CD8-positive, alpha-beta memory T cell (primary cell): ENCODE results near the gene OTUD5. TPM values are rescaled to one million over a fixed set of nuclear protein-coding genes. Genes with fewer than 3 reads are reported as not detected.
A peak's percentile ranks its signal among the peaks of the same experiment; 100 is the strongest.

Source experiments
- CTCF ChIA-PET: fragments of 350-600 bp; sonication (Branson Sonifier 250); formaldehyde crosslinking; loops from one replicate; lab custom pipeline; 2021; ENCODE audit warnings: antibody characterized with exemption; lab: Charles Lee
- POLR2A ChIA-PET: fragments of 350-600 bp; sonication (Branson Sonifier 250); formaldehyde crosslinking; loops from one replicate; lab custom pipeline; 2021; ENCODE audit warnings: antibody characterized with exemption; lab: Charles Lee
- DNase-seq, 5 donors: peaks; one replicate each; pipeline versions ENCODE4 v3.0.0 to v3.0.0-alpha.2; 2020 to 2022; ENCODE audit warnings: mixed read lengths in 1 of 5
- H3K27ac ChIP-seq: one replicate; pipeline ENCODE4 v1.7.0; 2013; ENCODE audit warnings: low read depth, mild to moderate bottlenecking, low read length, moderate library complexity
- H3K27me3 ChIP-seq: 2 replicates; pipeline ENCODE4 v1.7.0; 2013; ENCODE audit warnings: low read length, mild to moderate bottlenecking; ENCODE audit not compliant: insufficient read depth, poor library complexity, severe bottlenecking
- H3K36me3 ChIP-seq: 2 replicates; pipeline ENCODE4 v1.7.0; 2013; ENCODE audit warnings: mild to moderate bottlenecking, low read length, moderate library complexity; ENCODE audit not compliant: insufficient read depth
- H3K4me1 ChIP-seq: 2 replicates; pipeline ENCODE4 v1.7.0; 2013; ENCODE audit warnings: mild to moderate bottlenecking, low read length, moderate library complexity; ENCODE audit not compliant: insufficient read depth
- H3K4me3 ChIP-seq: 2 replicates; pipeline ENCODE4 v1.7.0; 2013; ENCODE audit warnings: mild to moderate bottlenecking, low read length
- H3K9me3 ChIP-seq: 2 replicates; pipeline ENCODE4 v1.7.0; 2013; ENCODE audit warnings: mild to moderate bottlenecking, low read length
- H3K27ac Mint-ChIP-seq, 8 donors: one replicate each; pipeline ENCODE4 v1.8.0; 2020 to 2021; ENCODE audit warnings: mixed read lengths in 8 of 8, mild to moderate bottlenecking in 6 of 8, inconsistent platforms in 3 of 8, moderate library complexity in 3 of 8
- H3K27me3 Mint-ChIP-seq, 2 donors: one replicate each; pipeline ENCODE4 v1.8.0; 2020 to 2021; ENCODE audit warnings: mixed read lengths in 2 of 2, mild to moderate bottlenecking in 1 of 2, moderate library complexity in 1 of 2
- H3K36me3 Mint-ChIP-seq, 3 donors: one replicate each; pipeline ENCODE4 v1.8.0; 2020 to 2021; ENCODE audit warnings: mixed read lengths in 3 of 3, inconsistent platforms in 1 of 3, mild to moderate bottlenecking in 1 of 3
- H3K4me1 Mint-ChIP-seq, 3 donors: one replicate each; pipeline ENCODE4 v1.8.0; 2020 to 2021; ENCODE audit warnings: mixed read lengths in 3 of 3, inconsistent platforms in 1 of 3, mild to moderate bottlenecking in 1 of 3
- H3K4me3 Mint-ChIP-seq, 7 donors: one replicate each; pipeline ENCODE4 v1.8.0; 2020 to 2021; ENCODE audit warnings: mixed read lengths in 7 of 7, mild to moderate bottlenecking in 6 of 7, moderate library complexity in 4 of 7, inconsistent platforms in 2 of 7
- H3K9me3 Mint-ChIP-seq, 5 donors: one replicate each; pipeline ENCODE4 v1.8.0; 2020 to 2022; ENCODE audit warnings: mixed read lengths in 5 of 5, mild to moderate bottlenecking in 3 of 5, moderate library complexity in 2 of 5, inconsistent platforms in 1 of 5
- polyA plus RNA-seq: library from polyadenylated mRNA; unstranded; fragments of 300-500 nt; fragmentation: Illumina TruSeq; gene quantifications from one replicate; pipeline ENCODE4 v1.2.3, GENCODE V29; 2021
- total RNA-seq, 2 experiments: library from RNA; stranded (reverse); gene quantifications; one replicate each; pipeline ENCODE4 v1.2.3, GENCODE V29; 2021

Gene OTUD5
- total and polyA plus RNA-seq, 3 experiments from 2014 or later: 47.5 to 69.1 (median 67.3) TPM

GRCh38 chrX:48904180-48904579 lies 53.2 kb downstream of the OTUD5 start:
- peaks cover 0 to 6% (median 2%) of the 10 kb centered on the region in 3 donors for H3K4me1 Mint-ChIP-seq
- peaks cover 7% of the 10 kb centered on the region for H3K4me1 ChIP-seq
- H3K36me3 ChIP-seq: peaks cover 3% of the 10 kb centered on the region
- H3K27me3 ChIP-seq: no peaks in the 10 kb centered on the region
- DNase-seq: no peak
- no peaks in the 10 kb centered on the region for H3K9me3 ChIP-seq
- H3K4me3 ChIP-seq: no peak overlapping the region
- H3K9me3 Mint-ChIP-seq: no peaks in the 10 kb centered on the region
- ChIA-PET CTCF (no interaction called here), POLR2A (no interaction called here)
- no peak overlapping the region for H3K27ac ChIP-seq
- H3K36me3 Mint-ChIP-seq: peaks cover 0 to 63% (median 3%) of the 10 kb centered on the region in 3 donors
- H3K27me3 Mint-ChIP-seq: peaks cover 0 to 6% of the 10 kb centered on the region in 2 donors
- H3K27ac Mint-ChIP-seq: peak overlapping the region in 2 of 8 donors; percentile 26 to 67
- peak overlapping the region in 1 of 7 donors; percentile 74 for H3K4me3 Mint-ChIP-seq

GRCh38 chrX:48903290-48903689 lies 54.1 kb downstream of the OTUD5 start:
- Histone ChIP-seq H3K9me3 (no peaks in the 10 kb centered on the region), H3K4me3 (no peak overlapping the region), H3K36me3 (peaks cover 3% of the 10 kb centered on the region), H3K4me1 (peaks cover 15% of the 10 kb centered on the region), H3K27me3 (no peaks in the 10 kb centered on the region), H3K27ac (no peak overlapping the region)
- peaks cover 0 to 58% (median 3%) of the 10 kb centered on the region in 3 donors for H3K36me3 Mint-ChIP-seq
- POLR2A ChIA-PET: interaction anchor here (3.1 kb wide), 1 partner anchor 9 kb away, joined by 9 read pairs; no protein-coding TSS in a partner anchor
- H3K4me3 Mint-ChIP-seq: peak overlapping the region in 1 of 7 donors; percentile 20
- H3K27me3 Mint-ChIP-seq: peaks cover 0 to 6% of the 10 kb centered on the region in 2 donors
- no peak for DNase-seq
- H3K9me3 Mint-ChIP-seq: no peaks in the 10 kb centered on the region
- H3K4me1 Mint-ChIP-seq: peaks cover 3 to 13% (median 5%) of the 10 kb centered on the region in 3 donors
- peak overlapping the region in 1 of 8 donors; percentile 67 for H3K27ac Mint-ChIP-seq
- CTCF ChIA-PET: interaction anchor here (0.8 kb wide), 2 partner anchors 9 to 12 kb away, joined by 3 read pairs; no protein-coding TSS in a partner anchor

DNA sequence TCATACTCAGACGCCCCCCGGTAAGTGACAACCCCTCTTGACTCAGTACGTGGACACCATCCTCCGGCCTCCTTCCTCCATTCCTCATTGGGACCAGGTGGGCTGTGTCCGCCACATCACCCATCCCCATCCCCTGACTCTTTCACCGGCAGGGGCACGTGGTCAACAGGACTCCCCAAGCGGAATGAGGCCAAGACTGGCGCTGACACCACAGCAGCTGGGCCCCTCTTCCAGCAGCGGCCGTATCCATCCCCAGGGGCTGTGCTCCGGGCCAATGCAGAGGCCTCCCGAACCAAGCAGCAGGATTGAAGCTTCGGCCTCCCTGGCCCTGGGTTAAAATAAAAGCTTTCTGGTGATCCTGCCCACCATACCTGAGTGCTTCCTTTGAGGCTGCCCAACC lies 54.6 kb downstream of the OTUD5 start:
- no peaks in the 10 kb centered on the region for H3K9me3 ChIP-seq
- DNase-seq: no peak
- H3K4me1 ChIP-seq: peaks cover 16% of the 10 kb centered on the region
- Mint-ChIP-seq H3K4me1 (peaks cover 8 to 16% (median 8%) of the 10 kb centered on the region in 3 donors), H3K36me3 (peaks cover 0 to 57% (median 3%) of the 10 kb centered on the region in 3 donors), H3K27ac (peak overlapping the region in 1 of 8 donors; percentile 70), H3K9me3 (no peaks in the 10 kb centered on the region), H3K27me3 (peaks cover 0 to 6% of the 10 kb centered on the region in 2 donors), H3K4me3 (peak overlapping the region in 1 of 7 donors; percentile 20)
- H3K27ac ChIP-seq: no peak overlapping the region
- H3K4me3 ChIP-seq: no peak overlapping the region
- CTCF ChIA-PET: interaction anchor here (0.8 kb wide), 2 partner anchors 8 to 11 kb away, joined by 3 read pairs; no protein-coding TSS in a partner anchor
- POLR2A ChIA-PET: interaction anchor here (3.1 kb wide), 1 partner anchor 10 kb away, joined by 9 read pairs; no protein-coding TSS in a partner anchor
- H3K27me3 ChIP-seq: no peaks in the 10 kb centered on the region
- peaks cover 3% of the 10 kb centered on the region for H3K36me3 ChIP-seq

- Mint-ChIP-seq H3K4me1 (peaks cover 8 to 16% (median 11%) of the 10 kb centered on the region in 3 donors), H3K4me3 (no peak overlapping the region), H3K9me3 (no peaks in the 10 kb centered on the region), H3K36me3 (peaks cover 0 to 62% (median 3%) of the 10 kb centered on the region in 3 donors), H3K27ac (peak overlapping the region in 1 of 8 donors; percentile 78), H3K27me3 (peaks cover 0 to 6% of the 10 kb centered on the region in 2 donors)
- Histone ChIP-seq H3K9me3 (no peaks in the 10 kb centered on the region), H3K4me1 (peaks cover 16% of the 10 kb centered on the region), H3K27ac (no peak overlapping the region), H3K4me3 (no peak overlapping the region), H3K36me3 (peaks cover 3% of the 10 kb centered on the region), H3K27me3 (no peaks in the 10 kb centered on the region)
- CTCF ChIA-PET: no interaction called here
- POLR2A ChIA-PET: interaction anchor here (3.1 kb wide), 1 partner anchor 10 kb away, joined by 9 read pairs; no protein-coding TSS in a partner anchor
- no peak for DNase-seq
Observed at GRCh38 chrX:48902135-48902534, 55.3 kb downstream of the OTUD5 start.

GRCh38 chrX:48901069-48901468 lies 56.3 kb downstream of the OTUD5 start:
- CTCF ChIA-PET: interaction anchor here (1.1 kb wide), 1 partner anchor 11 kb away, joined by 3 read pairs; the partner anchor contains the start of gene SLC35A2
- no peak overlapping the region for H3K4me3 Mint-ChIP-seq
- peaks cover 18 to 26% (median 18%) of the 10 kb centered on the region in 3 donors for H3K4me1 Mint-ChIP-seq
- DNase-seq: no peak
- Histone ChIP-seq H3K36me3 (peaks cover 3% of the 10 kb centered on the region), H3K27ac (no peak overlapping the region), H3K9me3 (no peaks in the 10 kb centered on the region), H3K4me1 (peaks cover 24% of the 10 kb centered on the region), H3K4me3 (no peak overlapping the region), H3K27me3 (no peaks in the 10 kb centered on the region)
- H3K9me3 Mint-ChIP-seq: no peaks in the 10 kb centered on the region
- POLR2A ChIA-PET: interaction anchor here (3.1 kb wide), 1 partner anchor 11 kb away, joined by 9 read pairs; no protein-coding TSS in a partner anchor
- peaks cover 0 to 62% (median 3%) of the 10 kb centered on the region in 3 donors for H3K36me3 Mint-ChIP-seq
- peaks cover 0 to 3% of the 10 kb centered on the region in 2 donors for H3K27me3 Mint-ChIP-seq
- peak overlapping the region in 1 of 8 donors; percentile 47 for H3K27ac Mint-ChIP-seq

GRCh38 chrX:48899078-48899410 lies 58.4 kb downstream of the OTUD5 start:
- Histone ChIP-seq H3K27me3 (no peaks in the 10 kb centered on the region), H3K27ac (peak overlapping the region; percentile 93), H3K4me3 (no peak overlapping the region), H3K4me1 (peaks cover 24% of the 10 kb centered on the region), H3K9me3 (no peaks in the 10 kb centered on the region), H3K36me3 (peaks cover 3% of the 10 kb centered on the region)
- no peak for DNase-seq
- H3K4me3 Mint-ChIP-seq: peak overlapping the region in 1 of 7 donors; percentile 66
- ChIA-PET POLR2A (no interaction called here), CTCF (interaction anchor here (1.3 kb wide), 1 partner anchor 47 kb away, joined by 5 read pairs; no protein-coding TSS in a partner anchor)
- H3K27ac Mint-ChIP-seq: peak overlapping the region in 2 of 8 donors; percentile 70 to 85
- peaks cover 0 to 4% of the 10 kb centered on the region in 2 donors for H3K27me3 Mint-ChIP-seq
- H3K9me3 Mint-ChIP-seq: no peaks in the 10 kb centered on the region
- H3K4me1 Mint-ChIP-seq: peaks cover 18 to 38% (median 25%) of the 10 kb centered on the region in 3 donors
- peaks cover 0 to 58% (median 3%) of the 10 kb centered on the region in 3 donors for H3K36me3 Mint-ChIP-seq

DNA sequence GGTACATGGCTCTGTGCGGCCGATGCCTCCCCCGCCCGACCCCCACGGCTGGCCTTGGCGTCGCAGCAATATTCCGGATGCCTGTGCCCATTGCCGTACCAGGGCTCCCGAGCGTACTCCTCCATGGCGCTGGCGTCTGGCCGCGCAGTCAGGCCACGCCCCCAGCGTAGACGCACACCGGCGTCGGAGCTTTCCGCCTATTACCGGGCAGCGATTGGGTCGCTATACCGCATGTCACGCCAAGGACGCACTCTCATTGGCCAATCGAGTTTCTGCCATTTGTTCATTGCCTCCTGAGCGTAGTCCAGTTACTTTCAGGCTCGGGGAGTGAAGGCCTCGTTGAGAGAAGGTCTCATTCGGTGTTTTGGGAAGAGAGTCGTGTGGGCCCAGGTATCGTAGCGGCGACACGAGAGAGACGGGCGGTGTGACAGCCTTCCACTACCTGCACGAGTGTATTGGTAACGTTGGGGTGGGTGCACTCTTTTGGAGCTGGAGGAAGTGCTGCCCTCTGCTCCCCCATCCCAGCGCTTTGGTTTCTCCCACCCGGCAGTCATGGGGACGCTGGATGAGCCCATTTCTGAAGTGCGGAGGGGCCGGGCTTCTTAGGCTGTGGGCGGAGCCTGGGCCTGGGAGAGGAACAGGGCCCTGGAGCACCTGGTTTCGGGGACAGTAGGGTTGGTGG lies 59.6 kb downstream of the OTUD5 start, which contains the start of the genes PQBP1 and TIMM17B:
Gene PQBP1, plus strand, starts transcription at position 306 of the 682 bp plus-strand sequence. CDS start 580 bp downstream, outside the sequence.
Gene TIMM17B, minus strand, starts transcription at position 144 of the 682 bp plus-strand sequence. Its CDS starts 19 bp downstream, at position 125.
- Mint-ChIP-seq H3K27me3 (peaks cover 0 to 2% of the 10 kb centered on the region in 2 donors), H3K4me3 (peak within 1 kb of the TSS; percentile 84 to 96 (median 89)), H3K9me3 (no peaks in the 10 kb centered on the region), H3K27ac (peak within 1 kb of the TSS; percentile 90 to 99 (median 95)), H3K36me3 (peaks cover 0 to 54% (median 3%) of the 10 kb centered on the region in 3 donors), H3K4me1 (peaks cover 18 to 38% (median 27%) of the 10 kb centered on the region in 3 donors)
- no peaks in the 10 kb centered on the region for H3K27me3 ChIP-seq
- H3K4me3 ChIP-seq: peak within 1 kb of the TSS; percentile 91
- CTCF ChIA-PET: interaction anchor here (1.0 to 1.7 kb wide), 6 partner anchors 14 to 250 kb away, joined by 3 to 7 read pairs (median 3); partner anchors contain the start of genes HDAC6 and SLC35A2
- peak; percentile 81 to 93 (median 89) for DNase-seq
- peak within 1 kb of the TSS; percentile 93 for H3K27ac ChIP-seq
- no peaks in the 10 kb centered on the region for H3K36me3 ChIP-seq
- H3K9me3 ChIP-seq: no peaks in the 10 kb centered on the region
- POLR2A ChIA-PET: interaction anchor here (0.9 to 2.9 kb wide), 11 partner anchors 14 to 324 kb away, joined by 3 to 15 read pairs (median 4); partner anchors contain the start of genes HDAC6, OTUD5, RBM3 and SLC35A2
- peaks cover 24% of the 10 kb centered on the region for H3K4me1 ChIP-seq
